B cell (primary cell): ENCODE data around the gene INPP5B. TPM values are rescaled to one million over a fixed set of nuclear protein-coding genes. Genes with fewer than 3 reads are reported as not detected.
A peak's percentile ranks its signal among the peaks of the same experiment; 100 is the strongest.

ENCODE experiments used
- ATAC-seq: fragments of 200-7000 bp; cut with Tn5 transposase; one replicate; pipeline ENCODE4 v1.10.0; 2021; ENCODE audit warnings: low read depth, mild to moderate bottlenecking, moderate number of reproducible peaks, moderate library complexity
- CTCF ChIA-PET: fragments of 350-600 bp; sonication (Branson Sonifier 250); formaldehyde crosslinking; loops from one replicate; lab custom pipeline; 2021; ENCODE audit warnings: antibody characterized with exemption, inconsistent platforms; lab: Charles Lee
- POLR2A ChIA-PET: fragments of 350-600 bp; sonication (Branson Sonifier 250); formaldehyde crosslinking; loops from one replicate; lab custom pipeline; 2021; ENCODE audit warnings: antibody characterized with exemption; lab: Charles Lee
- DNase-seq: peaks from one replicate; pipeline ENCODE4 v3.0.0; 2013
- H2AFZ ChIP-seq: 2 replicates; pipeline ENCODE4 v1.6.1; 2012; ENCODE audit warnings: mild to moderate bottlenecking, low read depth, low read length; ENCODE audit not compliant: insufficient read depth, poor library complexity, severe bottlenecking
- H3K27ac ChIP-seq, 2 donors: 1 replicate in 1 of 2; 2 replicates in 1 of 2; pipeline ENCODE4 v1.5.1; 2012 to 2013; ENCODE audit warnings: low read length in 2 of 2, mild to moderate bottlenecking in 2 of 2, moderate library complexity in 1 of 2
- H3K27me3 ChIP-seq, 4 experiments: fragments of 200-600 bp in 1 of 4; sonication (generic) in 1 of 4; replicated peaks in 1 of 4; 1 replicate in 2 of 4; 2 replicates in 2 of 4; pipeline versions ENCODE4 v1.6.1 to v1.7.0; 2013 to 2016; ENCODE audit warnings: low read length in 3 of 4, mild to moderate bottlenecking in 2 of 4, mixed read lengths in 1 of 4, moderate library complexity in 1 of 4; ENCODE audit not compliant: insufficient read depth in 4 of 4, control insufficient read depth in 3 of 4; ENCODE audit errors: control extremely low read depth in 1 of 4
- H3K36me3 ChIP-seq, 2 experiments: replicated peaks in 1 of 2; 1 replicate in 1 of 2; 2 replicates in 1 of 2; pipeline versions ENCODE4 v1.6.1 to v1.7.1; 2013; ENCODE audit warnings: low read length in 1 of 2; ENCODE audit not compliant: insufficient read depth in 2 of 2, control insufficient read depth in 1 of 2; ENCODE audit errors: control extremely low read depth in 1 of 2, extremely low read depth in 1 of 2
- H3K4me1 ChIP-seq, 2 donors: fragments of 200-600 bp in 1 of 2; sonication (generic) in 1 of 2; 1 replicate in 1 of 2; 2 replicates in 1 of 2; pipeline versions ENCODE4 v1.5.1 to v1.6.1; 2013 to 2017; ENCODE audit warnings: low read length in 2 of 2; ENCODE audit not compliant: control insufficient read depth in 2 of 2, insufficient read depth in 2 of 2
- H3K4me2 ChIP-seq: replicated peaks from 2 replicates; pipeline ENCODE3; 2012; ENCODE audit warnings: mild to moderate bottlenecking, low read depth, low read length; ENCODE audit not compliant: poor library complexity, severe bottlenecking
- H3K4me3 ChIP-seq, 5 experiments: fragments of 200-600 bp in 1 of 5; sonication (generic) in 1 of 5; 1 replicate in 3 of 5; 2 replicates in 2 of 5; pipeline versions ENCODE4 v1.5.1 to v1.7.0; 2011 to 2016; ENCODE audit warnings: low read length in 4 of 5, mild to moderate bottlenecking in 4 of 5, low read depth in 2 of 5, control low read depth in 1 of 5, moderate library complexity in 1 of 5; ENCODE audit not compliant: insufficient read depth in 1 of 5; ENCODE audit errors: control extremely low read depth in 1 of 5, extremely low read depth in 1 of 5
- H3K79me2 ChIP-seq: fragments of 200-600 bp; sonication (generic); one replicate; pipeline ENCODE4 v1.6.0; 2016; ENCODE audit warnings: low read length; ENCODE audit not compliant: control insufficient read depth, insufficient read depth
- H3K9ac ChIP-seq: fragments of 200-600 bp; sonication (generic); 2 replicates; pipeline ENCODE4 v1.6.1; 2017; ENCODE audit warnings: mild to moderate bottlenecking, low read length, moderate library complexity
- H3K9me3 ChIP-seq, 3 donors: one replicate each; pipeline versions ENCODE4 v1.6.1 to v1.7.1; 2013; ENCODE audit warnings: low read length in 2 of 3; ENCODE audit not compliant: control insufficient read depth in 2 of 3, insufficient read depth in 1 of 3; ENCODE audit errors: control extremely low read depth in 1 of 3
- H4K20me1 ChIP-seq: 2 replicates; pipeline ENCODE4 v1.6.0; 2012; ENCODE audit warnings: mild to moderate bottlenecking, low read length; ENCODE audit not compliant: insufficient read depth, control insufficient read depth, poor library complexity, severe bottlenecking
- H3K27ac Mint-ChIP-seq: one replicate; pipeline ENCODE4 v1.8.0; 2021; ENCODE audit warnings: mixed read lengths
- H3K27me3 Mint-ChIP-seq: one replicate; pipeline ENCODE4 v1.8.0; 2021; ENCODE audit warnings: mixed read lengths
- H3K4me1 Mint-ChIP-seq: one replicate; pipeline ENCODE4 v1.8.0; 2021; ENCODE audit warnings: mixed read lengths
- H3K4me3 Mint-ChIP-seq: one replicate; pipeline ENCODE4 v1.8.0; 2021; ENCODE audit warnings: mixed read lengths
- H3K9me3 Mint-ChIP-seq: one replicate; pipeline ENCODE4 v1.8.0; 2022; ENCODE audit warnings: mixed read lengths; ENCODE audit not compliant: insufficient read depth
- EZH2 ChIP-seq: IDR thresholded peaks from 2 replicates; pipeline ENCODE4 v1.6.1; 2012; ENCODE audit warnings: borderline replicate concordance, low read depth, mild to moderate bottlenecking, moderate library complexity, low read length; ENCODE audit not compliant: insufficient read depth, poor library complexity, severe bottlenecking
- WGBS: methylation state at CpG from one replicate; pipeline ENCODE4 v1.1.5; 2013; ENCODE audit warnings: missing lambda C conversion rate; ENCODE audit not compliant: insufficient coverage; 5-methylcytosine and 5-hydroxymethylcytosine counted together
- intact Hi-C: fragments of 100-400 bp; cut with micrococcal nuclease; formaldehyde crosslinking; loops from one replicate; pipeline ENCODE4 v1.10.0; 2022
- polyA minus RNA-seq: library from RNA; depleted of rRNA, polyadenylated mRNA; stranded (reverse); fragments of >200 nt; gene quantifications from 2 replicates; pipeline ENCODE4 v1.2.3, GENCODE V29; 2012
- polyA plus RNA-seq: library from polyadenylated mRNA; depleted of rRNA; stranded (reverse); fragments of >200 nt; gene quantifications from 2 replicates; pipeline ENCODE4 v1.2.3, GENCODE V29; 2012
- total RNA-seq, 2 donors: library from RNA; stranded (reverse); fragments of 120-200 nt in 1 of 2; gene quantifications; 1 replicate in 1 of 2; 2 replicates in 1 of 2; pipeline versions ENCODE4 v1.2.3 to v1.2.4, GENCODE V29; 2013 to 2022
- TF ChIP-seq, protein P1 (sequence below): fragments of 200-600 bp; IDR thresholded peaks from one replicate; pipeline ENCODE4 v1.8.0; 2022; ENCODE audit warnings: antibody characterized with exemption, mild to moderate bottlenecking

INPP5B gene
- total RNA-seq (63.3 and 66.9 TPM in 2 replicates), polyA plus RNA-seq (27.9 and 45.4 TPM in 2 replicates), polyA minus RNA-seq (33.4 and 41.1 TPM in 2 replicates)
- 47.0 TPM for total RNA-seq (2013)

DNA sequence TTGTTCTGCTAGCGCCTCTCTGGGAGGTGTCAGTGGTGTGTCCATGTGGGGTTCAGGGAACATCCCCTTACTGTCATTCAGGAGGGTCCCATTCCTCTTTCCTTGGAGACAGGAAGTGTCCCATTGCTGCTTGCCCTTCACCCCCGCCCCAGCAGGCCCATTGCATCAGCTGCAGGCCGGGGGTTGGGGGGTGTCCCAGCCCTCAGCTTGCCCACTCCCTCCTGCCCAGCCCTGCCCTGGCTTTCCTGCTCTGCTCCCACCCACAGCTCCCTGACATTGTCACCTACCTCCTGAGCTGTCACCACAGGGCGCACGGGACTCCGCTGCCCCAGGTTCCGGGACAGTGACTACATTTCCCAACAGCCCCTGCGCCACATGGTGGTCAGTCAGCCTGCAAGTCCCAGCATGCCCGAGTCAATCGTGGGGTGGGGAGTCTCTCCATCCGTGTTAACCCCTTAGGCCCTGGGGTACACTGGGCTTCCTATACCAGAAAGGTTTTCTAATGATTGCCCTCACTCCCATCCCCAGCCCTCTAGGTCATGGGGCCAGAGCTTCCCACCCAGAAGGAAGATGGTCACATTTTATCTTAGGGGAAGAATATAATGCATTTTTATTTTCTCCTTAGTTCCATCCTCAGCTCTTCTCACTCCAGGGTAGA is at the start of gene INPP5B:
INPP5B (minus strand) TSS at position 351 of the 658 bp plus-strand sequence. CDS start 745 bp downstream, outside the sequence.
- 13% methylated on average over 4 of the region's 11 CpGs for WGBS
- H4K20me1 ChIP-seq = no peaks in the 10 kb centered on the region
- no peaks in the 10 kb centered on the region for H3K9me3 ChIP-seq
- ATAC-seq (peak; percentile 100), DNase-seq (peak; percentile 79)
- H3K9ac ChIP-seq = peak within 1 kb of the TSS; percentile 63
- peak within 1 kb of the TSS; percentile 50 to 73 (median 67) for H3K4me3 ChIP-seq
- no peaks in the 10 kb centered on the region for H3K9me3 Mint-ChIP-seq
- peaks cover 14% of the 10 kb centered on the region for H3K4me1 Mint-ChIP-seq
- H3K36me3 ChIP-seq = peaks cover 0 to 9% of the 10 kb centered on the region in 2 experiments
- TF ChIP-seq EZH2 = no peak
- no peaks in the 10 kb centered on the region for H3K27me3 ChIP-seq
- peaks cover 14 to 19% of the 10 kb centered on the region in 2 donors for H3K4me1 ChIP-seq
- peak within 1 kb of the TSS; percentile 84 for H2AFZ ChIP-seq
- H3K79me2 ChIP-seq = no peaks in the 10 kb centered on the region
- peak within 1 kb of the TSS in 1 of 2 donors; percentile 56 for H3K27ac ChIP-seq
- peak within 1 kb of the TSS; percentile 74 for H3K4me2 ChIP-seq
- peak within 1 kb of the TSS; percentile 91 for H3K4me3 Mint-ChIP-seq
- ChIA-PET CTCF (interaction anchor here (1.4 to 2.7 kb wide), 3 partner anchors 15 to 57 kb away, joined by 4 to 8 read pairs (median 5); no protein-coding TSS in a partner anchor), POLR2A (interaction anchor here (0.9 to 1.0 kb wide), 2 partner anchors 15 to 24 kb away, joined by 3 to 4 read pairs; no protein-coding TSS in a partner anchor)
- no peaks in the 10 kb centered on the region for H3K27me3 Mint-ChIP-seq
- peak within 1 kb of the TSS; percentile 86 for H3K27ac Mint-ChIP-seq
- intact Hi-C loops = loop anchor here (1.0 to 5.0 kb wide), 5 partner anchors 16 to 140 kb away; partner anchors contain the start of genes C1orf122, SF3A3, UTP11 and YRDC

DNA sequence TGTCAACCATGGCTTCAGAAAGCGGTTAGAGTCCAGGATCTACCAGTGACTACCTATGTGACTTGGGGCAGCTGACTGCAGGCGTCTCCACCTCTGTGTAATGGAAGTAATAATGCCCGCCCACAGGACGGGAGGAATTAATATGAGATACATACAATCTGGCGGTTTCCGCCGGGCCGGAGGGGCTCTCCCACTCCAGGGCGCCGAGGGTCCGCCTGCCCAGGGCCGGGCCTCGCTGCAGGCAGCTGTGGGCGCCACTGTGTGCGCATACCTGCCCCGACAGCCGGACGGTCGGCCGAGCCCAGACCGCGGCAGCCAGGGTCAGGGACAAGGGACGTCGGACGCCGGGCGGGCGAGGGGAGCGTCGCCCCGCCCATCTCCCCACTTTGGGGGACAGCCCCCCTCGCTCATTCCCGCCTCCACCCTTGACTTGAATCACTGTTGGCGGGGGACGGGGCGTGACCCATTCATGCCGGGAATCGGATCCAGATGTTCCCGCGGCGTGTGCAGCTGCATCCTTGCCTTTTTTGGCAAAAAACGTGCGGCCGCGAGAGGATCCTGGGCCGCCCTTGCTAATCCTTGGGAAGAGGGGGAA is 49.0 kb upstream of the INPP5B start:
- ChIA-PET CTCF (interaction anchor here (0.7 kb wide), 1 partner anchor 135 kb away, joined by 3 read pairs; no protein-coding TSS in a partner anchor), POLR2A (interaction anchor here (0.6 to 0.7 kb wide), 2 partner anchors 21 to 115 kb away, joined by 5 to 9 read pairs; no protein-coding TSS in a partner anchor)
- no peak for DNase-seq
- Histone ChIP-seq H2AFZ (peak overlapping the region; percentile 83), H3K4me3 (peak overlapping the region in 4 of 5 experiments; percentile 52 to 74 (median 57)), H3K27ac (peak overlapping the region in 1 of 2 donors; percentile 59), H3K9ac (peak overlapping the region; percentile 51), H3K79me2 (no peaks in the 10 kb centered on the region), H3K4me1 (peaks cover 9 to 15% of the 10 kb centered on the region in 2 donors), H4K20me1 (no peaks in the 10 kb centered on the region), H3K27me3 (no peaks in the 10 kb centered on the region), H3K9me3 (no peaks in the 10 kb centered on the region), H3K4me2 (peak overlapping the region; percentile 77), H3K36me3 (no peaks in the 10 kb centered on the region)
- no peak for TF ChIP-seq EZH2
- TF ChIP-seq, protein P1, sequence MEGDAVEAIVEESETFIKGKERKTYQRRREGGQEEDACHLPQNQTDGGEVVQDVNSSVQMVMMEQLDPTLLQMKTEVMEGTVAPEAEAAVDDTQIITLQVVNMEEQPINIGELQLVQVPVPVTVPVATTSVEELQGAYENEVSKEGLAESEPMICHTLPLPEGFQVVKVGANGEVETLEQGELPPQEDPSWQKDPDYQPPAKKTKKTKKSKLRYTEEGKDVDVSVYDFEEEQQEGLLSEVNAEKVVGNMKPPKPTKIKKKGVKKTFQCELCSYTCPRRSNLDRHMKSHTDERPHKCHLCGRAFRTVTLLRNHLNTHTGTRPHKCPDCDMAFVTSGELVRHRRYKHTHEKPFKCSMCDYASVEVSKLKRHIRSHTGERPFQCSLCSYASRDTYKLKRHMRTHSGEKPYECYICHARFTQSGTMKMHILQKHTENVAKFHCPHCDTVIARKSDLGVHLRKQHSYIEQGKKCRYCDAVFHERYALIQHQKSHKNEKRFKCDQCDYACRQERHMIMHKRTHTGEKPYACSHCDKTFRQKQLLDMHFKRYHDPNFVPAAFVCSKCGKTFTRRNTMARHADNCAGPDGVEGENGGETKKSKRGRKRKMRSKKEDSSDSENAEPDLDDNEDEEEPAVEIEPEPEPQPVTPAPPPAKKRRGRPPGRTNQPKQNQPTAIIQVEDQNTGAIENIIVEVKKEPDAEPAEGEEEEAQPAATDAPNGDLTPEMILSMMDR = no peak
- no peaks in the 10 kb centered on the region for H3K27me3 Mint-ChIP-seq
- ATAC-seq = peak; percentile 63
- 47% methylated on average over 31 of the region's 46 CpGs for WGBS
- peak overlapping the region; percentile 26 for H3K27ac Mint-ChIP-seq
- H3K4me1 Mint-ChIP-seq = peaks cover 15% of the 10 kb centered on the region
- peak overlapping the region; percentile 84 for H3K4me3 Mint-ChIP-seq
- H3K9me3 Mint-ChIP-seq = no peaks in the 10 kb centered on the region
- intact Hi-C loops = loop anchor here (10.0 kb wide), 1 partner anchor 479 kb away; no protein-coding TSS in a partner anchor
